Embryonic facial prominence (tissue), 1 donor: ENCODE data around the gene PFDN6.

ENCODE experiments used
- DNase-seq: peaks from one replicate; pipeline ENCODE4 v3.0.0-alpha.2; 2016; ENCODE audit errors: extremely low spot score

PFDN6 gene

DNA sequence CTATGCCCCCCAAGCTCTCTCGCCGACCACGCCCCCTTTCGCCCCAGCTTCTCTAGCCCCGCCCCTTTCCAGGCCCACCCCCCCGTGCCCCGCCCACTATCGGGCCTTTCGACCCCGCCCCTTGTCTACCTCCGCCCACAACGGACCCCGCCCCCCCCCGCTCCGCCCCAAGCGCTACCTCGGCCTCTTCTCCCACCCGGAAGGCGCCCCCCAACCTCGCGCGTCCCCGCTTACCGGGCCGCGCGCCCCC lies 27.9 kb downstream of the PFDN6 start:
- no peak for DNase-seq

DNA sequence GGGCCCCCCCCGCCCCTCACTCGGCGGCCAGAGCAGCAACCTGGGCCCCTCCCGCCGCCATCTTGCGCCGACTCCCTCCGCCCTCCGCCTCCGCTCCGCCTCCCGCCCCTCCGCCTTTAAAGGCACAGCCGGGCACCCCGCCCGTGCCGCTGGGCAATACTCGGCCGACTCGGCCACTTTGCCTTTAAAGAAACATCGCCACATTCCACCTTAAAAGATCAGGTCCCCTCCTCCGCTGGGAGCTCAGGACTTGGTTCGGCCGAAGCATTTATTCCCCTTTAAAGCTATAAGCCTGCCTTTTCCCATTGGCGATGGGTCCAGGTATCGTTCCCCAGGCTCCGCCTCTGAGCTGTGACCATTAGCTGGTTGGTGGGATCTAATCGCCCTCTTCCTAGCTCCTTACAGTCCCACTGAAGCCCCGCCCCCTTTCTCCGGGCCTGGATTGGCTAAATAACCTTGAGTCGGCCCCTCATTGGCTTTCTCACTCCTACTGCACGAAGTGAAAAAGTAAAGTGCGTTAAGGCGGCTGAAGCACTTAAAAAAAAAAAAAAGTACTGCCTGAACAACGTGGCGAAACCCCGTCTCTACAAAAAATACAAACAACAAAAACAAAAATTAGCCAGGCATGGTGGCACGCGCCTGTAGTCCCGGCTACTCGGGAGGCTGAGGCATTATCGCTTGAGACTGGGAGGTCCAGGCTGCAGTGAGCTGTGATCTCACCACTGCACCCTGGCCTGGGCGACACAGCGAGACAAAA lies 28.4 kb downstream of the PFDN6 start, which contains the start of gene ZBTB22:
TSS of gene ZBTB22 (minus strand) at position 76 of the 757 bp plus-strand sequence. CDS start 828 bp downstream, outside the sequence.
- peak; percentile 95 for DNase-seq

DNA sequence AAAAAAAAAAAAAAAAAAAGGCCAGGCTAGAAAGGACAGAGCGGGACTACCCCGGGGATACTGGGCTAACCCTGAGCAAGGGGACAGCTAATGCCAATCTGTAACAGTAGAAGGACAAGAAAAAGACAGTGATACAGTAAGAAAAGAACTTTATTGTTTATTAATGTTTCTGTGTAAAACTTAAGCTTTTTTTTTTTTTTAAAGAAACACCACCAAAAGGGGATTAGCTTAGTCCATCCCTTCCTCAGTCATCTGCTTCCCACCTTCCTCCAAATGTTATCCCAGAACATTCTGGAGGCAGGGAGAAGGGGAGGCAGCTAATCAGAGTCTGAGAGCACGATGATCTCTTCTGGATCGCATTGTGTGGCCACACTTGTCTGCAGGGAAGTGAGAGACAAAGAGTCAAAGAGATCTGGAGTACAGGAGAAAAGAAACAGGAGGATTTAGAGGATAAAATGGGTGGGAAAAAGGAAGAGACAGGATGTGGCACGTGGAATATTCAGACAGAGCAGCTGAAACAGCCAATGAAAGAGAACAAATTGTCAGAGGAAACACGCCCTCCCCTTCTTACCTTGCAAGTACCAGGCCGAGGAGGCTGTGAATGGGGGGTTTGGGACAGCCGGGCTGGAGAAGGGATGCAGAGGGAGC lies 29.1 kb downstream of the PFDN6 start:
- no peak for DNase-seq

DNA sequence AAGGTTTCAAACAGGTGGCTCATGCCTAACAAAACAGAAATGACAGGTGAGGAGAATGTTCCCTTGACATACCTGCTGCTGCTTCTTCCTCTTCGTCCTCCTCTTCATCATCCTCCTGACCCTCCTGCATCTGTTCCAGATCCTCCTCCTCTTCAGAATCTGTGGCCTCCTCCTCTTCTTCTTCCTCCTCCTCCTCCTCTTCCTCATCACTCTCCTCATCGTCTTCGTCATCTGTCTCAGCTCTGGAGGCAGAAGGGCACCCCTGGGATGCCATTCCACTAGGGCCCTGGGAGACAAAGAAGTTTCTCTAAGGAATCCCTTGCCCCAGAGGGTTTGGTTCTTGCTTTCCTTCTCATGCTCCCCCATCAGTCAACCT lies 30.5 kb downstream of the PFDN6 start:
- DNase-seq: no peak

DNA sequence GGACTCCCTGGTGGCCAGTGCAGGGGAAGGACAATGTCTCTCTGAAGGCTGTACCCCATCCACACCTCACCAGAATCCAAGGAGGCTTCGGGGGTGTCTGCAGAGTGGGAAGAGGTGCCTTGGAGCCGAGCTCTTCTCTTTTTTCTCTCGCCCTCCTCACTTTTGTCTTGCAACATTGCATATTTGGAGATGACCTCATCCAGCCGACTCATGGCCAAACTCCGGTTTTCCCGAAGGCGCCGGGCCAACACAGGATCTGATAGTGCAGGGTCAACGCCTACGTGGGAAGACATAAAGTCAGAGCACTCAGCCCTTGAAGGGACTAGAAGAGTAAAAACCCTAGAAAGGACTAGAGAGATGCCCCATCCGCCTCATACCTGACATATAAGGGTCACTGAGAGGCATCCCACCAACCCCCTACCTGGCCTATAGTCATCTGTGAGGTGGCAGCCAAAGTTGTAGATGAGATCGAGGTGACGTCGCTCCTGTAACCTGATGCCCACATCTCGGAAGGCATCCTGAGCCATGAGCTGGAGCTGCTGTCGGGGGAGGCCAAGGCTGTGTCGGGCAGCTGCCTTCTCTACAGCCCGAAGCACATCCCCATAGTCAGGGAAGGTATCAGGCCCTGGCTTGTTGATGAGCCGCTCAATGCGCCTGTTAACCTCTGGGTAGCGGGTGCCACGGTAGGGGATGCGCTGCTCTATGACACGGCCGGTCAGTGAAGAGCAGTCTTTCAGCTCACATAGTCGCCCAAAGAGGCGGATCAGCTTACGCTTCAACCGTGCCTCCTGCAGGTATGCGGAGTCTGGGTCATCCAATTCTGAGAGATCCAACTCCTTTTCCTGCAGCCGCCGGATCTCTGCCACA lies 31.1 kb downstream of the PFDN6 start:
- no peak for DNase-seq

DNA sequence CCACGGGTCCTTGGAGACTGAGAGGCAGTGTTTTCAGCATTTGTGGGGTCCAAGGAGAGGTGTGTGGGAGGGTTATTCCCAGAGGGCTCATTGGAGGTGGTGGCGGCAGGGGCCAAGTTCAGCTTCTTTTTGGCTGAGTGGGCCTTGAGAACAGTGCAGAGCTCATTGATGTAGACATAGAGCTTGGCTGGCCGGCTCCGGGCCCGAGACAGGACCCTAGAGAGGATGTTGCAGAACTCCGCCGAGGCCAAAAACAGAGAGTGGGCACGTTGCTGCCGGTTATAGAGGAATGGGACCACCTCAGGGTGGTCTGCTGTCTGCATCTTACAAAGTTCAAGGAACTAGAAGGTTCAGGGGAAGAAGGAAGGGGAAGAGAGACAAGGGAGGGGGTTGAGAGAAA lies 31.8 kb downstream of the PFDN6 start:
- DNase-seq: no peak

DNA sequence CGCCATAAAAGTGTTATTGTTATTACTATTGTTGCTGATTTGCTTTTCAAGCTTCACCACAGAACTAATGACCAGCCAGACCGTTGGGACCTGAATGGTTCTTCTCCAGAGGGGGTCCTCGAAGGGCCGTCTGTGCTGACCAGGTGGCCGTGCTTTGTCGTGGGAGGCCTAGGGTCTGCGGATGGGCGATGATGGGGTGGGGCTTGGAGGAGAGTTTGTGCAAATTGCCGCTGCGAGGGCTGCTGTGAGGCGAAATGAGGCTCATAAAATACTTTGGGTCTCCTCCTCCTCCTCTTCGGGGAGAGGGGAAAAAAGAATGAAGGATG lies 34.2 kb downstream of the PFDN6 start:
- no peak for DNase-seq

DNA sequence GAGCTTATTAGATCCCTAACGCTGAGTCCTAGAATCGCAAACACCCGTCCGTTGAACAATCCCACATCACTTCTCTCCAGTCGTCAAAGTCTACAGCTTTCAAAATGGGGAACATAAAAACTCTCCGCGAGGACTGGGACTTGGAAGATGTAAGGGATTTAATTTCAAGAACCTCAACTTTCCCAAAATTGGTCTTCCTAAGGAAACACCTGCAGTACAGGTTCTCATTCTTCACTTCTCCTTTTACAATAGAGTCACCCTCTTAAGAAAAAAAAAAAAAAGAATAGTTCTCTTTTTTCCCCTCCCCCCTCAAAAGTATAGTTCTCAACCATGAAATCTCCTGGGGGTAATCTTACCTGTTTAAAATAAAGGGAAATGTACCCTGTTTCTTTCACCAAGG lies 34.7 kb downstream of the PFDN6 start:
- DNase-seq: no peak

DNA sequence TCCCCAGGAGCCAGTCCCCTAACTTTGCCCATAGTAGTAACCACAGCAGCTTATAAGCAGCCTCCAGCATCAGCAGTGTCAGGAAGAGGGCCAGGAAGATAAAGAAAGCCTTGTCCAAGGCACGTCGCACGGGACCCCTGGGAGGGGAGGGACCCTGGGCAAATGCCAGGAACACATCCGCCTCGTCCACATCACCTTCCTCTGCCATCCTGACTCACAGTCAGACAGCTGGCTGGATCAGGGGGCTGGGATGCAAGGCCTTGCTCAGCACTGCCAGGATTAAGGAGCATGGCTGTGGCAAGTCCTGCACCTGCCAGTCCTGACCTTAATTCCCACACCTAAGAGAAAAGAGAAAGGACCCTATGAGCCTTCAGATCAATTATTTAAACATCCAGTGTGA lies 39.7 kb downstream of the PFDN6 start:
- no peak for DNase-seq

DNA sequence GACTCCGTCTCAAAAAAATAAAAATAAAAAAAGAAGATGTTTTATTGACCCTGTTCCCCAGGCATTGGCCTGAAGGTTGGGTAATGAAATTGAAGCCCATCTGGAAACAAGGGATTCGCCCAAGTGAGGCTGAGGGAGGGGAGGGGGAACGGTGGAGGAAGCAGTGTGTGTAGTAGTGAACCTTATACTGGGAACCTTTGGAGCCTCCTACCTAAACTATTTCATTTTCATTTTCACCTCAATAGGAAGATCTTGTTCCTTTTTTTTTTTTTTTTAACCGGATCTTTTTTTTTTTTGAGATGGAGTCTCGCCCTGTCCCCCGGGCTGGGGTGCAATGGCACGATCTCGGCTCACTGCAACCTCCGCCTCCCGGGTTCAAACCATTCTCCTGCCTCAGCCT lies 41.3 kb downstream of the PFDN6 start:
- no peak for DNase-seq

DNA sequence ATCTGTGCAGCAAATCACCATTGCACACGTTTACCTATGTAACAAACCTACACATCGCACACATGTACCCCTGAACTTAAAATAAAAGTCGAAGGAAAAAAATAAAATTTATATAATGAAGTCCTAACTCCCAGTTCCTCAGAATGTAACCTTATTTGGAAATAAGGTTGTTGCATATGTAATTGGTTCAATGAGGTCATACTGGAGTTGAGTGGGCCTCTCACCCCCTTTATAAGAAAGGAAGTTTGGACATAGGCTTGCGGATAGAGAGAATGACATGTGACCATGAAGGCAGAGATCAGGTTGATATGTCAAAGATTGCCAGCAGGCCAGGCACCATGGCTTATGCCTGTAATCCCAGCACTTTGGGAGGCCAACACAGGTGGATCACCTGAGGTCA lies 44.3 kb downstream of the PFDN6 start:
- DNase-seq: no peak

DNA sequence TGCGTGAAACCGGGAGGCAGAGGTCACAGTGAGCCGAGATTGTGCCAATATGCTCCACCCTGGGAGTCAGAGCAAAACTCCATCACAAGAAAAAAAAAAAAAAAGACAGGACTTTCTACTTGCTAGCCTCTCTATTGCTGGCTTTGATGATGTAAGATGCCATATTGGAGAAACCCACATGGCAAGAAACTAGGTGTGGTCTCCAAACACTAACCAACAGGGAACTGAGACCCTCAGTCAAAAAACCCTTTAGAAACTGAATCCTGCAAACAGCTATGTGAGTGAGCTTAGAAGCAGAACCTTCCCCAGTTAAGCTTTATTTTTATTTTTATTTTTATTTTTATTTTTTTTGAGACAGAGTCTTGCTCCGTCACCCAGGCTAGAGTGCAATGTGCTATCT lies 46.5 kb downstream of the PFDN6 start:
- DNase-seq: no peak

DNA sequence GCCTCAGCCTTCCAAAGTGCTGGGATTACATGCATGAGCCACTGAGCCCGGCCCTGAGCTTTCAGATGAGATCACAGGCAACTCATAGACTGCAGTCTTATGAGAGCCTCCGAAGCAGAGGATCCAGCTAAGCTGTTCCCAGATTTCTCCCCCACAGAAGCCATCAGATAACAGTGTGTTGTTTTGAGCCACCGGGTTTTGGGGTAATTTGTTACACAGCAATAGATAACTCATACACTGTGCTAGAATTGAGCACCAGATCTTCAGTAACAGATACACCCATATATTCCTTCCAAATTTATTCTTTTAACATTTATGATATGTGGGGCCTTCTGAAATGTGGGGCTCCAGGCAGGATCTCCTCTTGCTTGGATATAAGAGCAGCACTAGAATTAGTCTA lies 47.1 kb downstream of the PFDN6 start:
- no peak for DNase-seq

DNA sequence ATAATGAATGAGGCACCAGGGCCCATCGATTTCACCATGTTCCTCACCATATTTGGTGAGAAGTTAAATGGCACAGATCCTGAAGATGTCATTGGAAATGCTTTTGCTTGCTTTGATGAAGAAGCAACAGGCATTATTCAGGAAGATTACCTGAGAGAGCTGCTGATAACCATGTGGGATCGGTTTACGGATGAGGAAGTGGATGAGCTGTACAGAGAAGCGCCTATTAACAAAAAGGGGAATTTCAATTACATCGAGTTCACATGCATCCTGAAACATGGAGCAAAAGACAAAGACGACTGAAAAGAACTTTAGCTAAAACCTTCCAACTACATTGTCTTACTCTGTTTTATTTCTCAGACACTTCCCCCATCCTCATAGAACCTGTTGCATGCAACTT lies 49.8 kb downstream of the PFDN6 start:
- DNase-seq: no peak
